BE2C (cell line): Measurements from ENCODE around the gene CLSTN2.

Experiments used
- DNase-seq: peaks from one replicate; pipeline ENCODE4 v3.0.0-alpha.2; 2020
- H3K27me3 ChIP-seq: fragments of 250-450 bp; sonication (Bioruptor Pico); 2 replicates; pipeline ENCODE4 v1.5.1; 2020; ENCODE audit warnings: mild to moderate bottlenecking
- H3K36me3 ChIP-seq: fragments of 250-450 bp; sonication (Bioruptor Pico); 2 replicates; pipeline ENCODE4 v1.5.1; 2020; ENCODE audit warnings: mild to moderate bottlenecking
- H3K4me1 ChIP-seq: fragments of 250-450 bp; sonication (Bioruptor Pico); 2 replicates; pipeline ENCODE4 v1.5.1; 2020
- H3K4me3 ChIP-seq: 2 replicates; pipeline ENCODE4 v1.5.1; 2011; ENCODE audit warnings: low read depth, low read length
- H3K9me3 ChIP-seq: fragments of 250-450 bp; sonication (Bioruptor Pico); 2 replicates; pipeline ENCODE4 v1.5.1; 2020
- CTCF ChIP-seq: IDR thresholded peaks from 2 replicates; pipeline ENCODE4 v1.5.1; 2012; ENCODE audit warnings: mild to moderate bottlenecking, low read depth, low read length

Gene CLSTN2

GRCh38 chr3:140603766-140604165 lies 668.8 kb downstream of the CLSTN2 start:
- H3K9me3 ChIP-seq: no peaks in the 10 kb centered on the region
- DNase-seq: no peak
- TF ChIP-seq CTCF: no peak

GRCh38 chr3:140610544-140610943 lies 675.6 kb downstream of the CLSTN2 start:
- Histone ChIP-seq H3K27me3 (peaks cover 5% of the 10 kb centered on the region), H3K9me3 (no peaks in the 10 kb centered on the region), H3K36me3 (no peaks in the 10 kb centered on the region), H3K4me1 (no peaks in the 10 kb centered on the region), H3K4me3 (no peak overlapping the region)
- DNase-seq: no peak
- TF ChIP-seq CTCF: no peak

More at GRCh38 chr3:140603766-140604165, 668.8 kb downstream of the CLSTN2 start:
- no peaks in the 10 kb centered on the region for H3K36me3 ChIP-seq
- H3K4me1 ChIP-seq: no peaks in the 10 kb centered on the region
- H3K4me3 ChIP-seq: no peak overlapping the region
- peaks cover 2% of the 10 kb centered on the region; the same call in 1 of the 2 replicates for H3K27me3 ChIP-seq

DNA sequence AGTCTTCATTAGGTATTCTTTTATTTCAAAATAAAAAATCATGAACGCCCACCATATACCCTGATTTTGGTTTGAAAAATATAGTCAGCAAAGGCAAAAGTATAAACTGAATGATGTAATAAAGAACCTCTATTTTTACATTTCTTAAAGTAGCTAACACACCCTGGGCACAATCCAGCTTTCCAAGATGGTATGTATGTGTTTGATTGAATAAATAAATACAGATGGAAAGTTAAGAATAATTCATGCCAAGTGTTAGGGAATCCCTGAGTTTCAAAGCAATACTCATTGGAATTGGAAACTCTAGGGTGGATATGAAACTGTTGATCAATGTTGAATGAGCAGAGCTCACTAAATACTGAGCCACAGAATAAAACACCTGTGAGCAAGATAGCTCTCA lies 679.0 kb downstream of the CLSTN2 start:
- peaks cover 5% of the 10 kb centered on the region for H3K27me3 ChIP-seq
- H3K9me3 ChIP-seq: no peaks in the 10 kb centered on the region
- DNase-seq: no peak
- H3K36me3 ChIP-seq: no peaks in the 10 kb centered on the region
- H3K4me1 ChIP-seq: no peaks in the 10 kb centered on the region
- no peak overlapping the region for H3K4me3 ChIP-seq
- TF ChIP-seq CTCF: no peak

DNA sequence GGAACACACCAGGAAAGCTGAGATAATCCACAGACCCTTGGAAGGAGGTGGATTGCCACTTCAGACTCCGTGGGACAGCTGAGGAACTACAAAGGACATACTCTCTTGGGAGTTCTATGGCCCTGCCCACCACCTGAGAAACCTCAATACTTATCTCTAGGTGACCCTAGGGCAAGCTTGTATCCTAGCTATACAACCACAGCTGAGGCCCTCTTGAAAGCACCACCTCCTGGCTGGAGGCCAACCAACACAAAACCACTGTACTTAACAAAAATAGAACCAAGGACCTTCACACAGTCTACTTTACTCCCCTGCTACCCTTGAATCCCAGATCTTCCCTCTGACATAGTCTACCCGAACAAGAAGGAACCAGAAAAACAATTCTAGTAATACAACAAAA lies 682.1 kb downstream of the CLSTN2 start:
- H3K4me3 ChIP-seq: no peak overlapping the region
- H3K4me1 ChIP-seq: no peaks in the 10 kb centered on the region
- TF ChIP-seq CTCF: no peak
- no peaks in the 10 kb centered on the region for H3K9me3 ChIP-seq
- peaks cover 11% of the 10 kb centered on the region for H3K27me3 ChIP-seq
- DNase-seq: no peak
- H3K36me3 ChIP-seq: no peaks in the 10 kb centered on the region

DNA sequence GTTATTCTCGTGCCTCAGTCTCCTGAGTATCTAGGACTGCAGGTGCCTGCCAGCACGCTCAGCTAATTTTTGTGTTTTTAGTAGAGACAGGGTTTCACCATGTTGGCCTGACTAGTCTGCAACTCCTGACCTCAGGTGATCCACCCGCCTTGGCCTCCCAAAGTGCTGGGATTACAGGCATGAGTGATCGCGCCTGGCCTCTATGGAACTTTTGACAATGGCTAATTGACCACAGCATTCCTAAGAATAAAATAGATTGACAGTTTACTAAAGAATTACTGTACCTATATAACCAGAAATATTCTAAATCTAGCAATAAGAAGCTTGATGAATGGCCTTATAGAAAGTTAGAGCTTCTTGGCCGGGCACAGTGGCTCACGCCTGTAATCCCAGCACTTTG lies 691.9 kb downstream of the CLSTN2 start:
- Histone ChIP-seq H3K36me3 (no peaks in the 10 kb centered on the region), H3K4me3 (no peak overlapping the region)
- DNase-seq: no peak

More for the DNA sequence above, 691.9 kb downstream of the CLSTN2 start:
- H3K4me1 ChIP-seq: no peaks in the 10 kb centered on the region
- H3K27me3 ChIP-seq: peaks cover 13% of the 10 kb centered on the region
- H3K9me3 ChIP-seq: no peaks in the 10 kb centered on the region
- TF ChIP-seq CTCF: no peak
